Fibroblast of skin of right quadriceps (primary cell): ENCODE results near the gene PKNOX2.

Source experiments
- DNase-seq: peaks from one replicate; pipeline ENCODE4 v3.0.0-alpha.2; 2013

PKNOX2 gene

GRCh38 chr11:125320347-125321076, 156.0 kb downstream of the PKNOX2 start:
- no peak for DNase-seq

GRCh38 chr11:125322289-125322688, 157.7 kb downstream of the PKNOX2 start:
- DNase-seq, result no peak

- DNase-seq, result no peak
Measured at GRCh38 chr11:125325196-125325595, 160.6 kb downstream of the PKNOX2 start.

GRCh38 chr11:125326126-125326525, 161.6 kb downstream of the PKNOX2 start:
- DNase-seq, result no peak

GRCh38 chr11:125327518-125328224, 163.1 kb downstream of the PKNOX2 start:
- no peak for DNase-seq

- no peak for DNase-seq
Measured at GRCh38 chr11:125328225-125328580, 163.7 kb downstream of the PKNOX2 start.

GRCh38 chr11:125329786-125330185, 165.2 kb downstream of the PKNOX2 start:
- DNase-seq, result no peak

- no peak for DNase-seq
Measured at GRCh38 chr11:125330462-125331325, 166.1 kb downstream of the PKNOX2 start.

GRCh38 chr11:125331357-125332035, 166.9 kb downstream of the PKNOX2 start:
- DNase-seq, result no peak

- DNase-seq, result no peak
Measured at GRCh38 chr11:125332821-125333220, 168.3 kb downstream of the PKNOX2 start.

GRCh38 chr11:125333354-125334073, 169.0 kb downstream of the PKNOX2 start:
- no peak for DNase-seq

GRCh38 chr11:125335106-125335505, 170.6 kb downstream of the PKNOX2 start:
- no peak for DNase-seq

GRCh38 chr11:125337836-125338834, 173.6 kb downstream of the PKNOX2 start:
- no peak for DNase-seq

GRCh38 chr11:125338886-125339811, 174.6 kb downstream of the PKNOX2 start:
- DNase-seq, result peak; percentile 41

GRCh38 chr11:125341676-125342075, 177.1 kb downstream of the PKNOX2 start:
- no peak for DNase-seq

GRCh38 chr11:125342281-125342930, 177.9 kb downstream of the PKNOX2 start:
- no peak for DNase-seq

GRCh38 chr11:125343086-125343717, 178.7 kb downstream of the PKNOX2 start:
- DNase-seq, result no peak

- peak; percentile 22 for DNase-seq
Measured at GRCh38 chr11:125343718-125344131, 179.2 kb downstream of the PKNOX2 start.
